ENCODE measurements around the gene PIP5KL1.

GRCh38 chr9:127896395-127897192 lies 34.0 kb downstream of the PIP5KL1 start:
- no peak for TF ChIP-seq TOX (CRISPR knock-in tag; IDR thresholded peaks at IDR 0.05; ENCODE audit: borderline replicate concordance)
- no peak for TF ChIP-seq ARNTL (CRISPR knock-in tag; IDR thresholded peaks at IDR 0.05; ENCODE audit: borderline replicate concordance, low read depth)
- no peak for TF ChIP-seq CSDC2 (CRISPR knock-in tag; IDR thresholded peaks at IDR 0.05)
- TF ChIP-seq PATZ1 (CRISPR knock-in tag; IDR thresholded peaks at IDR 0.05; ENCODE audit: borderline replicate concordance): no peak

Measured in SK-N-SH treated with all-trans-retinoic acid at 6 μM for 48 hours (cell line).